ENCODE results near the gene IRAK4. TPM values are rescaled to one million over a fixed set of nuclear protein-coding genes. Genes with fewer than 3 reads are reported as not detected.

Gene IRAK4
- total and polyA plus RNA-seq, 4 donors, result 9.4 to 28.0 (median 17.8) TPM

DNA sequence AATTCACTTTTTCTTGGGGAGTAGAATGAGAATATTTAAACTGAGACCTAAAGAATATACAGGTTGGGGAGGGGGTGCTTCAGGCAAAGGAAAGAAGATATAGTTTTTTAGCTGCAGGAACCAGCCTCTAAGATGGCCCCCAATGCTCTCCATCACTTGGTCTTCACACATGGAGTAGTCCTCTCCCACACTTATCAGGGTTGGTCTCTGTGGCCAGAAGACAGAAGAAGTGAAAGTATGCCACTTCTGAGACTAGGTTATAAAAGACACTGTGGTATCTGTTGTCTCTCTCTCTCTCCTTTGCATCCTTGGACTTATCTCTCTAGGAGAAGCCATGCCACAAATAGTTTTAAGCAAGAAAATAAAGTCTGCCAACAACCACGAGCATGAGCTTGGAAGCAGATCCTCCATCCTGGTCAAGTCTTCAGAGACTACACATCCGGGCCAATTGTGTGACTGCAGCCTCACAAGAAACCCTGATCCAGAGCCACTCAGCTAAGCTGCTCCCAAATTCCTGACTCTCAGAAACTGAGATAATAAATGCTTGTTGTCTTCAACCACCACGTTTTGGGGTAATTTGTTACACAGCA is 18.1 kb upstream of the IRAK4 start:
- no peak overlapping the region for H3K9ac ChIP-seq (ENCODE audit: insufficient read depth in 1 of 2, low read length in 2 of 2)
- no peaks in the 10 kb centered on the region for H3K4me1 ChIP-seq (ENCODE audit: control insufficient read depth in 5 of 5, insufficient read depth in 5 of 5, low read length in 5 of 5)
- H3K36me3 ChIP-seq (ENCODE audit: control insufficient read depth in 4 of 4, insufficient read depth in 4 of 4, low read length in 4 of 4), result peaks cover 3 to 12% (median 9%) of the 10 kb centered on the region in 4 donors
- H3K4me3 ChIP-seq, result no peak overlapping the region
- no peak for DNase-seq
- H3K27me3 ChIP-seq (ENCODE audit: control insufficient read depth in 3 of 3, insufficient read depth in 3 of 3, low read length in 2 of 3), result no peaks in the 10 kb centered on the region
- H3K9me3 ChIP-seq (ENCODE audit: control insufficient read depth in 4 of 4, insufficient read depth in 3 of 4, low read length in 3 of 4), result no peaks in the 10 kb centered on the region
- WGBS, 2 donors, result 76 to 95% methylated on average over 3 of the region's 3 CpGs
- no peak overlapping the region for H3K27ac ChIP-seq (ENCODE audit: low read depth in 1 of 2, low read length in 1 of 2)
- ATAC-seq (ENCODE audit: insufficient read depth, low FRiP score), result no peak
- TF ChIP-seq, protein P1, sequence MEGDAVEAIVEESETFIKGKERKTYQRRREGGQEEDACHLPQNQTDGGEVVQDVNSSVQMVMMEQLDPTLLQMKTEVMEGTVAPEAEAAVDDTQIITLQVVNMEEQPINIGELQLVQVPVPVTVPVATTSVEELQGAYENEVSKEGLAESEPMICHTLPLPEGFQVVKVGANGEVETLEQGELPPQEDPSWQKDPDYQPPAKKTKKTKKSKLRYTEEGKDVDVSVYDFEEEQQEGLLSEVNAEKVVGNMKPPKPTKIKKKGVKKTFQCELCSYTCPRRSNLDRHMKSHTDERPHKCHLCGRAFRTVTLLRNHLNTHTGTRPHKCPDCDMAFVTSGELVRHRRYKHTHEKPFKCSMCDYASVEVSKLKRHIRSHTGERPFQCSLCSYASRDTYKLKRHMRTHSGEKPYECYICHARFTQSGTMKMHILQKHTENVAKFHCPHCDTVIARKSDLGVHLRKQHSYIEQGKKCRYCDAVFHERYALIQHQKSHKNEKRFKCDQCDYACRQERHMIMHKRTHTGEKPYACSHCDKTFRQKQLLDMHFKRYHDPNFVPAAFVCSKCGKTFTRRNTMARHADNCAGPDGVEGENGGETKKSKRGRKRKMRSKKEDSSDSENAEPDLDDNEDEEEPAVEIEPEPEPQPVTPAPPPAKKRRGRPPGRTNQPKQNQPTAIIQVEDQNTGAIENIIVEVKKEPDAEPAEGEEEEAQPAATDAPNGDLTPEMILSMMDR (IDR thresholded peaks at IDR 0.05; ENCODE audit: control extremely low read depth, extremely low read depth), result no peak

- no peak overlapping the region for H3K9ac ChIP-seq (ENCODE audit: insufficient read depth in 1 of 2, low read length in 2 of 2)
- no peaks in the 10 kb centered on the region for H3K9me3 ChIP-seq (ENCODE audit: control insufficient read depth in 4 of 4, insufficient read depth in 3 of 4, low read length in 3 of 4)
- DNase-seq (no peak), ATAC-seq (ENCODE audit: insufficient read depth, low FRiP score) (no peak)
- peaks cover 3 to 12% (median 7%) of the 10 kb centered on the region in 4 donors for H3K36me3 ChIP-seq (ENCODE audit: control insufficient read depth in 4 of 4, insufficient read depth in 4 of 4, low read length in 4 of 4)
- no peak overlapping the region for H3K27ac ChIP-seq (ENCODE audit: low read depth in 1 of 2, low read length in 1 of 2)
- no peaks in the 10 kb centered on the region for H3K27me3 ChIP-seq (ENCODE audit: control insufficient read depth in 3 of 3, insufficient read depth in 3 of 3, low read length in 2 of 3)
- H3K4me3 ChIP-seq, result no peak overlapping the region
- TF ChIP-seq, protein P1 (IDR thresholded peaks at IDR 0.05; ENCODE audit: control extremely low read depth, extremely low read depth), result no peak
- no peaks in the 10 kb centered on the region for H3K4me1 ChIP-seq (ENCODE audit: control insufficient read depth in 5 of 5, insufficient read depth in 5 of 5, low read length in 5 of 5)
These were observed 16.6 kb upstream of the IRAK4 start for GRCh38 chr12:43742106-43742505.

DNA sequence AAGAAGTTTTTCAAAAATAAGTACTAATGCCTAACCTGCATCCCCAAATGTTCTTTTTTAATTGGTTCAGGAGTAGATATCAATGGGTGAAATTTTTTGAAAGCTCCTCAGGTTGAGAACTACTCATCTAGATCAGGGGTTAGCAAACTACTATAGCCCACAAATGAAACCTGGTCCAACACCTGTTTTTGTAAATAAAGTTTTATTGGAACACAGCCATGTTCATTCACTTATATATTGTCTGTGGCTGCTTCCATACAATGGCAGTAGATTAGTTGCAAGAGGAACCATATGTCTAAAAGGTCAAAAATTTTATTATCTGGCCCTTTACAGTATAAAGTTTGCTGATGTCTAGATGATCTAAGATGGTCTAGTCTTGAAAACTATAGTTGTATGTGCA is 13.9 kb upstream of the IRAK4 start:
- no peak for DNase-seq
- H3K27ac ChIP-seq (ENCODE audit: low read depth in 1 of 2, low read length in 1 of 2), result no peak overlapping the region
- H3K36me3 ChIP-seq (ENCODE audit: control insufficient read depth in 4 of 4, insufficient read depth in 4 of 4, low read length in 4 of 4), result peaks cover 6 to 10% (median 8%) of the 10 kb centered on the region in 4 donors
- H3K4me1 ChIP-seq (ENCODE audit: control insufficient read depth in 5 of 5, insufficient read depth in 5 of 5, low read length in 5 of 5), result no peaks in the 10 kb centered on the region
- H3K9me3 ChIP-seq (ENCODE audit: control insufficient read depth in 4 of 4, insufficient read depth in 3 of 4, low read length in 3 of 4), result no peaks in the 10 kb centered on the region
- TF ChIP-seq, protein P1 (IDR thresholded peaks at IDR 0.05; ENCODE audit: control extremely low read depth, extremely low read depth), result no peak
- ATAC-seq (ENCODE audit: insufficient read depth, low FRiP score), result no peak
- H3K9ac ChIP-seq (ENCODE audit: insufficient read depth in 1 of 2, low read length in 2 of 2), result no peak overlapping the region
- no peaks in the 10 kb centered on the region for H3K27me3 ChIP-seq (ENCODE audit: control insufficient read depth in 3 of 3, insufficient read depth in 3 of 3, low read length in 2 of 3)
- no peak overlapping the region for H3K4me3 ChIP-seq

DNA sequence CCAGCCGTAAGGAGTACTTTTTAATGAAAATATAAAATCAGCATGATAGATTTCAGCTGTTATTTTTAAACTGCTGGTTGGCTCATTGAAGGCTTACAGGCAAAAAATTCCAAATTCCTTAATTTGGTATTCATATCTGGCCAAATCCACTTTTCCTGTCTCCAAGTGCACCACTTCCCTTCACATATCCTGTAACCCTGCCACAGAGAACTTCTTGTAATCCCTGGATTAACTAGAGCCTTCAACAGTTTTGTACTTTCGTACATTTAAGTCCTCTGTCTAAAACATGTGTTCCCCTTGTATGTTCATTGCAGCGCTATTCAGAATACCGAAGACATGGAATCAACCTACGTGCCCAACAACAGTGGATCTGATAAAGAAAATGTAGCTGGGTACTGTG is 9.7 kb upstream of the IRAK4 start:
- Histone ChIP-seq H3K9me3 (ENCODE audit: control insufficient read depth in 4 of 4, insufficient read depth in 3 of 4, low read length in 3 of 4) (no peaks in the 10 kb centered on the region), H3K4me1 (ENCODE audit: control insufficient read depth in 5 of 5, insufficient read depth in 5 of 5, low read length in 5 of 5) (peaks cover 0 to 4% (median 0%) of the 10 kb centered on the region in 5 donors), H3K4me3 (no peak overlapping the region), H3K9ac (ENCODE audit: insufficient read depth in 1 of 2, low read length in 2 of 2) (no peak overlapping the region), H3K27me3 (ENCODE audit: control insufficient read depth in 3 of 3, insufficient read depth in 3 of 3, low read length in 2 of 3) (no peaks in the 10 kb centered on the region), H3K27ac (ENCODE audit: low read depth in 1 of 2, low read length in 1 of 2) (no peak overlapping the region), H3K36me3 (ENCODE audit: control insufficient read depth in 4 of 4, insufficient read depth in 4 of 4, low read length in 4 of 4) (peaks cover 3 to 8% (median 5%) of the 10 kb centered on the region in 4 donors)
- no peak for DNase-seq
- TF ChIP-seq, protein P1 (IDR thresholded peaks at IDR 0.05; ENCODE audit: control extremely low read depth, extremely low read depth), result no peak
- 86 to 98% methylated on average over 5 of the region's 5 CpGs for WGBS, 2 donors
- no peak for ATAC-seq (ENCODE audit: insufficient read depth, low FRiP score)

Measured in lung (tissue), 12 donors.